ENCODE results near the gene CCDC142.
"Not testable (repeated sequence)": the region's sequence is repeated elsewhere in the genome, so short reads cannot be mapped to it uniquely, and the experiment has no call there.

The CCDC142 gene

DNA sequence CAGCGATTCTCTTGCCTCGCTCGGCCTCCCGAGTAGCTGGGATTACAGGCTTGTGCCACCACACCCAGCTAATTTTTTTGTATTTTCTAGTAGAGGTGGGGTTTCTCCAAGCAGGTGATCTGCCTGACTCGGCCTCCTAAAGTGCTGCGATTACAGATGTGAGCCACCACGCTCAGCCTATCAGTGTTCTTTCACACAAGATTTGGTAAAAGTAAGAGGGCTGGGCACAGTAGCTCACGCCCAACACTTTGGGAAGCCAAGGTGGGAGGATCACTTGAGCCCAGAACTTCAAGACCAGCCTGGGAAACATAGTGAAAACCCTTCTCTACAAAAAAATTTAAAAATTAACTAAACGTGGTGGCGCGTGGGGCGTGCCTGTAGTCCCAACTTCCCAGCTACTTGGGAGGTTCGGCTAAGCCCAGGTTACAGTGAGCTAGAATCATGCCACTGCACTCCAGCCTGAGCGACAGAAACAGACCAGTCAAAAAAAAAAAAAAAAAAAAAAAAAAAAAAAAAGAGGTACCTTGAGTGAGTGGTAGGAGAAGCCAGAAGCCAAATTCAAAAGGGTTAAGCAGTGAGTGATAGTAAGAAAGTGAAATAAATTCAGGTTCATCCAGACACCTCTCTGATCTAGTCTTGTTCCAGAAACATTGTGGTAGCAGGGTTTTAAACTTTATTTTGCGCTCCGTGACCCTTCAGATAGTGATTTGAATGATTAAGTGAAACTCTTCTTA lies 11.3 kb downstream of the CCDC142 start:
- no peak for DNase-seq (ENCODE audit: low read depth)

DNA sequence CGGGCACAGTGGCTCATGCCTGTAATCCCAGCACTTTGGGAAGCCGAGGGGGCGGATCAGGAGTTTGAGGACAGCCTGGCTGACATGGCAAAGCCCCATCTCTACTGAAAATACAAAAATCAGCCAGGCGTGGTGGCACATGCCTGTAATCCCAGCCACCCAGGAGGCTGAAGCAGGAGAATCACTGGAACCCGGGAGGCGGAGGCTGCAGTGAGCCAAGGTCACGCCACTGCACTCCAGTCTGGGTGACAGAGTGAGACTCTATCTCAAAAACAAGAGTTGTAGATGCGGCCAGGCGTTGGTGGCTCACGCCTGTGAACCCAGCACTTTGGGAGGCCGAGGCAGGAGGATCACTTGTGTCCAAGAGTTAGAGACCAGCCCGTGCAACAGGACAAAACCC lies 12.1 kb downstream of the CCDC142 start:
- not testable (repeated sequence) for DNase-seq (ENCODE audit: low read depth)

DNA sequence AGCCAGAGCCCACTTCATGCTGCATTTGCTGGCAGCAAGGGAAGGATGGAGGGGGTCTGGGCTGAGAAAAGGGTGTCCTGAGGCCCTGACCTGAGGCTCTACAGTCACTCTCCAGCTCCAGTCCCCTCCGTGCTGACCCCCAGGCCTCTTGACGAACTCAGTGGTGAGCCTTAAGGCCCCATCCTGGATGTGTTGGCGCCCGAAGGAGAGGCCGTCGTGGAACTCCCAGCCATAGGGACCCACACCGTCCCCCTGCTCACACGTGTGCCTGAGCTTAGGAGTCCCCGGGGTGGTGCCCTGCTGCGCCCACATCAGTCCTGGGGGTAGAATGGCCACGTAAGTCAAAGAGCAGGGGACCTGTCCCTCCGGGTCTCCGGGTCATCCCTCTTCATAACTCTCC lies 18.4 kb downstream of the CCDC142 start:
- DNase-seq (ENCODE audit: low read depth) = no peak

DNA sequence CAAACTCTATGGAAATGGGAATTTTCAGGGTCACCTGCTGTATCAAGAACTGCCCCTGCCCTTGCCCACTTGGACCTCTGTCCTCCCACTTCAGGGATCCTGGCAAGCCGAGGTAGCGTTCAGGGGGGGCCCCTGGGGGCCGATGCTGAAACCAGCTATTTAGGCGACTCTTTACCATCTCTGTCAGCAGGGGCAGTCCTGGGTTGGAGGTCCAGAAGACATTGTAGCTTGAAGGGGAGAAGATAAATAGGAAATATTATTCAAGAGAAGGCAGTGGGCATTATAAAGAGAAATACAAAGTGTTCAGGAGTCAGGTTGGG lies 20.1 kb downstream of the CCDC142 start:
- DNase-seq (ENCODE audit: low read depth) = no peak

DNA sequence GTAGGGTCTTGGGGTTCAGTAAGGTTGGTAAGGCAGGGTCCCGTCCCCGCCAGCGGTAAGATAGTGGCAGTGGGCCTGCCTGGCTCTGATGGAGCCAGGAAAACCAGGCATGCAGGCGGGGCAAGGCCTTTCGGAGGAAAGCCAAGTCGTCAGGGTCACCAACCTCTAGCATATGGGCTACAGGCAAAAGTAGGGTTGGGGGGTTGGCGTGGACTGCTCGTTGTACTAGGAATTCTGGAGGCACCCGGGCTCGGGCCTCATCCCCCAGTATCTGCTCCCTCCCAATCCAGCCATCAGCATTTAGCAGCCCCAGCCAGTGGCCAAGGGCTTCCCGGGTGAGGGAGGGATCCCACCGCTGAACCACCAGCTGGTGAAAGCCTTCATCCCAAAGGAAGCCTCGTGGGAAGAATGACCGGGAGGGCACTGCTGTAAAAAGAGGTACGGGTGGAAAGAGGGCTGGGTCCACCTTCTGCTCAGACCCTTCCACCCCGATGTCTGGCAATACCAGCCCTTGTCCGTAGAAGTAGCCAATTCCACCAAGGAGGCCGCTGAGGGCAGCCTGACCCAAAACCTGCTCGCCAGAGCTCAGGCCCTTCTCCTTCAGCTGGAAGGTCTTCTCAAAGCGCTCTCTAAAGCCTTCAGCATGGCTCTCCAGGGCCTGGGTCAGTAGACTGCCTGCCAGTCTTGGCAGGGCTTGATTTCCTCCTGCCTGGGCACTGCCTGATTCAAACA lies 20.6 kb downstream of the CCDC142 start:
- no peak for DNase-seq (ENCODE audit: low read depth)

DNA sequence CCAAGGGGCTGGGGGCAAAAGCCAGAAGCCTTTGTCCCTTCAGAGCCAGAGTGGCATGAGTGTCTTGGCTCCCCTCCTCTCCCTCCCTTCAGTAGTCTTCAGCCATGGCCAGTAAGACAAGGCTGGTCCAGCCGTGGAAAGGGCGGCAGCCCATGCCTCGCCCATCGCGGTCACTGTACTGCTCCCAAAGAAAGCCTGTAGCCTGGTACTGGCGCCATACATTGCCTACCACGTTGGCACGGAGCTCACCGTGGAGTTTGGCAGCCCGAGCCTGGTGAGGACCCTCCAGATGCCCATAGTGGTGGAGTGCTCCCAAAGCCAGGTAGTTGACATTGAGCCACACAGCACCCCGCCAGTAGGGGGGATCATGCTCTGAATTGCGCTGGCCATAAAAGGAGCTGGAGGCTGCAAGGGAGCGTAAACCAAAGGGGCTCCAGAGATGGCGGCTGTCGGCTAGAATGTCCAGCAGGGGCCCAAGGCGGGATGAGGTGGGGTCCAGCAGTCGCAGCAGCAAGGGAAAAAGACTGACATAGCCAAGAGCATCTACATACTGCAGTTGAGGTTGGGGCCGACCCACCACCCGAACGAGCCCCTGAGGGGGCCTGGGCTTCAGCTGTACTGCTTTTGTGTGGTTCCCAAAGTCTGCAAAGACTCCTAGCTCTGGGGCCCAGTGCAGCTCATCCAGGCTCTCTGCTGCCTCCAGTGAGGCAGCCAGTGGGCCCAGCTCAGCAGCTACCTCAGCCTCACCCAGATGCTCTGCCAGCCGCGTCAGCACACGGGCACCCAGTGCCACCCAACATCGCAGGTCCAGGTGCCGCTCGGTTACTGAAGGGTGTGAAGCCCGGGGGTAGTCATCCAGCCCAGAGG lies 21.4 kb downstream of the CCDC142 start:
- no peak for DNase-seq (ENCODE audit: low read depth)

DNA sequence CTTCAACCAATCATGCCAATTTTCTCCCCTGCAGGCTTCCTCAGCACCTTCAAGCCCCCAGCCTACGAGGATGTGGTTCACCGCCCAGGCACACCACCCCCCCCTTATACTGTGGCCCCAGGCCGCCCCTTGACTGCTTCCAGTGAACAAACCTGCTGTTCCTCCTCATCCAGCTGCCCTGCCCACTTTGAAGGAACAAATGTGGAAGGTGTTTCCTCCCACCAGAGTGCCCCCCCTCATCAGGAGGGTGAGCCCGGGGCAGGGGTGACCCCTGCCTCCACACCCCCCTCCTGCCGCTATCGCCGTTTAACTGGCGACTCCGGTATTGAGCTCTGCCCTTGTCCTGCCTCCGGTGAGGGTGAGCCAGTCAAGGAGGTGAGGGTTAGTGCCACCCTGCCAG lies 22.6 kb downstream of the CCDC142 start:
- not testable (repeated sequence) for DNase-seq (ENCODE audit: low read depth)

DNA sequence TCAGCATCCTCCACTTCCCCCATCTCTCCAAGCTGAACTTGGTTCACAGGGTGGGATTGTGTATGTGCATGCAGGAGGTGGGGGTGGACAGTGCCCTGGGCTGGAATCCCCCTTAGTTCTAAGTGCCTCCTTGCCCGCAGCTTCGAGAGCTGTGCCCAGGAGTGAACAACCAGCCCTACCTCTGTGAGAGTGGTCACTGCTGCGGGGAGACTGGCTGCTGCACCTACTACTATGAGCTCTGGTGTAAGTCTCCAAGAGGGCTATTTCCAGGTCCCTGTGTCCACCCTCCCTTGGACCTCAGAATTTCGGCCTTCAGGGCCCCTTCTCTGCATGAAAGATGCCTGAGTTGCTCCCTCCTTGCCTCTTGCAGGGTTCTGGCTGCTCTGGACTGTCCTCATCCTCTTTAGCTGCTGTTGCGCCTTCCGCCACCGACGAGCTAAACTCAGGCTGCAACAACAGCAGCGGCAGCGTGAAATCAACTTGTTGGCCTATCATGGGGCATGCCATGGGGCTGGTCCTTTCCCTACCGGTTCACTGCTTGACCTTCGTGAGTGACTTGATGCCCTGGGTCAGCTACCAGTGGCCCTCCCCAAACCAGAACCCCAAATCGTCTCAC lies 23.2 kb downstream of the CCDC142 start:
- not testable (repeated sequence) for DNase-seq (ENCODE audit: low read depth)

DNA sequence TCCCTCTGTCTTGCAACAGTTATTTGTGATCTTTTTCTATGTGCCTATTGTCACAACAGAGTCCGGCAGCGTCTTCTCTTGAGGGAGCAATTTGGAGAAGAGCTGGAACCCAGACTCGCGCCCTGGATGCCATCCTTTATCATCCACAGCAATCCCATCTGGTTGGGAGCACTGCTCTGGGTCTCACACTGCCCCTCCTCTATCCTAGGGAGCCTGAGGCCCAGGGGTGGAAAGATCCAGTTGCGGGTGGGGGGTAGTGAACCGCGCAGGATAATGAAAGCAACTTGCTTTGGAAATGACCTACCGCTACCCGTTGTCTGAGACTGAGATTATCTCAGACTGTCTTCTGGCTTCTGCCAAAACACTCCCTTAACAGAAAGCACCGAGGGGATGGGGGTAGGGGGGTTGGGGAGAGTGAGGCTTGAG lies 23.8 kb downstream of the CCDC142 start:
- no peak for DNase-seq (ENCODE audit: low read depth)

DNA sequence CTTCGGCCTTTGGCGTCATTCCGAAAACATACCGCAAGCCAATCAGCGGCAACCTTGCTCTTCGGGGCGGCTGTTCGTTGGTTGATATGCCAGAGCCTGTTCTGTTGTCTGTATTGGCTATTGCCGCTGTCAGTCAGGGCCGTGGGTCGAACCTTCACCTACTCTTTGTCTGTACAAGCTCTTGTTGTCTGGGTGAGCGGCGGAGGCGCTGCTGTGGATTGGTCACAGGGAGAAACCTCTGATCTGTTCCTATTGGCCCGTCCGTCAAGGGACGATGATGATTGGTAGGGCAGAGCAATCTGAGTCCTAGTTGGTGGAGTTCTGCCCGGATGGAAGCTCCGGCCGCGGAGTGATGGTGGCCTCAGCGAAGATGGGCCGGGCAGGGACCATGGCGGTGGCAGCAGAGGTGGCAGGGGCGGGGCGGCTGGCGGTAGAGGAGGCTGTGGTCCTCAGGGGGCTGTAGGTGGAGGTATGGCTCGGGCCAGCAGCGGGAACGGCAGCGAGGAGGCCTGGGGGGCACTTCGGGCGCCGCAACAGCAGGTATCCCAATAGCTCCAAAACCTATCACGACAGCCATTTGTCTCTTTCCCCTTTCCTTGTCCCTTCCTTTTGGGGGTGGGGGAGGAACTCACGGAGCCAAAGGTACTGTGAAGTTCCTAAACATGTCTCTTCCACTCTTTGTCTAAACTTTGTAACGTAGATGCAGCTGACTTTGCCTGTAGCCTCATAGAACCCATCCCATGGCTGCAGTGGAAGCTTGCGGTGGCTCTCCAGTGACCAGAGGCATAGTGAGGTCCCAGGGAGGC lies 24.5 kb downstream of the CCDC142 start, which contains the start of gene WBP1:
Gene WBP1 (plus strand): TSS at position 307 of the 806 bp plus-strand sequence. CDS start 165 bp downstream, at position 472.
- DNase-seq (ENCODE audit: low read depth) = peak; percentile 100

DNA sequence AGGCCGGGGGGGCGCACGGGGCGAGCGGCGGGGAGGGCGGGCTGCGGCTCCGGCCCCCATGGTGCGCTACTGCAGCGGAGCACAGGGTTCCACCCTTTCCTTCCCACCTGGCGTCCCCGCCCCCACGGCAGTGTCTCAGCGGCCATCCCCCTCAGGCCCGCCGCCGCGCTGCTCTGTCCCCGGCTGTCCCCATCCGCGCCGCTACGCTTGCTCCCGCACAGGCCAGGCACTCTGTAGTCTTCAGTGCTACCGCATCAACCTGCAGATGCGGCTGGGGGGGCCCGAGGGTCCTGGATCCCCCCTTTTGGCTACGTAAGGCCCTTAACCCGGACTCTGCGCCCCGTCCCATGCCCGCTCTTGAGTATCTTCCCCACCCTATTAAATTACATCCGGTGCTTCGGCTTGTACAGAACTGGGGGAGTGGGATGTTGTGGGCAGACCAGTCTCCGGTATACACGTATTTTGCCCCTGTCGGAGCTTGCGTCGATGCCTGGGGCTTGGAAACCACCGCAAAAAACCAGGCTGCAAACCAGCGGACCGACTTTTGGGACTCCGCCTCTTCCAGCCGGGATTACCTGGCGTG lies 25.2 kb downstream of the CCDC142 start:
- DNase-seq (ENCODE audit: low read depth) = no peak

DNA sequence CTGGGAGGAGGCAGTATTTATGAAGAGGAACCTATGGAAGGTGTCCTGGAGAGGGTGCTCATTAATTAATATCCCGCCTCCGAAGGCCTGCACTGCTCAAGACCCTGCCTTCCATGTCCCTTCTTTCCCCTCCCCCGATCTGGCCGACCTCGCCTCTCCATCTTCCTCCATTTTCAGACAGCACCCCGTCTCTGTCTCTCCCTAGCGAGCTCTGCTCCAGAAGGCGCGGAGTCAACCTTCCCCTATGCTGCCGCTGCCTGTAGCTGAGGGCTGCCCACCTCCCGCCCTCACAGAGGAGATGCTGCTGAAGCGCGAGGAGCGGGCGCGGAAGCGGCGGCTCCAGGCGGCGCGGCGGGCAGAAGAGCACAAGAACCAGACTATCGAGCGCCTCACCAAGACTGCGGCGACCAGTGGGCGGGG lies 25.7 kb downstream of the CCDC142 start:
- DNase-seq (ENCODE audit: low read depth) = no peak

DNA sequence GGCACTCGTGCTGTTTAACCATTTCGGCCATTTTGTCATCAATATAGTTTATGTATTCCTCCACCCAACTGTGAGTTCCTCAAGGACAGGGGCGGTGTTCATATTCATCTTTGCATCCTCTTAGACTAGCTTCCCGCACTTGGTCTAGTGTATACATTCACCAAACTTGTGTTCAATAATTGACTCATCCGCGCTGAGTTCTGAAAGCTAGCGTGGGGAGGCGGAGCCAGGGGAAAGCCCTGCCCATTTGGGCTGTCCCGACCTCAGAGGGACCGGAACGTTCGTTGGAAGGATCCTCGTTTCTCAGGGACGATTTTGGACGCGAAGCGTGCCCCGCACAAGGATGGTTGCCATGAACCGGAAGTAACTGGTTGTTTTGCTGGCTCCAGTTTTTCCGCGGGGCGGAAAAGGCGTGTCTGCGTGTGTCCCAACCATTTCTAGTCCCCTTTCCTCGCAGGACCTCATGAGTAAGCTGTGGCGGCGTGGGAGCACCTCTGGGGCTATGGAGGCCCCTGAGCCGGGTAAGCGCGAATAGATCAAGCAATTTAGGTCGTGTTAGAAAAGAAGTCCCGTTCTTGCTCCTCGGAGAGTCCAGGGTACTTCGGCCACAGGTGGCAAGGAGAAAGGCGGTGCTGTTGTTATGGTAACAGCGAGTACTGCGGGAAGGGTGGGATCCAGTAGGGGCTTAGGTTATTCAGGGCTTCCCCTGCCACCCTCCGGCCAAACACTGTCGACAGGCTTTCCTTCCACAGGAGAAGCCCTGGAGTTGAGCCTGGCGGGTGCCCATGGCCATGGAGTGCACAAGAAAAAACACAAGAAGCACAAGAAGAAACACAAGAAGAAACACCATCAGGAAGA lies 27.9 kb downstream of the CCDC142 start, which contains the start of gene INO80B:
Gene INO80B (plus strand): TSS at position 434 of the 858 bp plus-strand sequence. CDS start 30 bp downstream, at position 464.
- DNase-seq (ENCODE audit: low read depth) = peak; percentile 93

DNA sequence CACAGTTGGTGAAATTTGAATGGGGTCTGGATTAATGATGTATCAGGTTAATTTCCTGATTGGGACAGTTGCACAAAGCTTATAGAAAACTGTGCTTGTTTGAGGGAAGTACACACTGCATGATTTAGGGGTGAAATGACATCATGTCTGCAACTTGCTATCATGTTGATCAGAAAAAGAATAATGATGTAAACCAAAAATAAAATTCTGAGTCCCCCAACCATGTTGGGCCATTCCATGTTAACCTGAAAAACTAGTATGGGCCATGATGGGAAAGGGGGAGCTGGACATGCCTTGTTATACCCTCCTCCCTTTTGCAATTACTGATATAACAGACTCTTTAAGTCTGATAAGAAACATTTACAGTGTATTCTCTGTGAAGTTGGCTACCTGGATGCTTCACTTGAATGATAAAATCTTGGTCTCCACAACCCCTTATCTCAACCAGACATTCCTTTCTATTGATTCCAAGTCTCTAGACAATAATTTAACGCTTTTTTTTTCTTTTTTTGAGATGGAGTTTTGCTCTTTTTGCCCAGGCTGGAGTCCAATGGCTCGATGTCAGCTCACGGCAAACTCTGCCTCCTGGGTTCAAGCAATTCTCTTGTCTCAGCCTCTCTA lies 32.1 kb downstream of the CCDC142 start:
- no peak for DNase-seq (ENCODE audit: low read depth)

DNA sequence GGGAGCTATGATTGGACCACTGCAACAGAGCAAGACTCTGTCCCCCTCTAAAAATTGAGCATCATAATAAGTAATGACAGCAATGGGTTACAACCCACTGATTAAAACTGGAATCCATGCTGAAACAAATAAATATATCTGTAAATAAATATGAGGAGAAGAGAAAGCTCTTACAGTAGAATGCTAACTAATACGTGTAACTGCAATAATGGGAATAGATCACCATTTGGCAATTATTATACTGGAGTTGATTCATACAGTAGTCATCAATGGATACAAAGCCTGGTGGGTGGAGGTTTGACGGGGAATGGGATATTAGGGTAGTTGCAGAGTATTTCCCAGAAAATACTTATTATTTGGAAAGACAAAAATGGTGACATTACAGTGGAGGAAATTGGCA lies 34.0 kb downstream of the CCDC142 start:
- DNase-seq (ENCODE audit: low read depth) = no peak

DNA sequence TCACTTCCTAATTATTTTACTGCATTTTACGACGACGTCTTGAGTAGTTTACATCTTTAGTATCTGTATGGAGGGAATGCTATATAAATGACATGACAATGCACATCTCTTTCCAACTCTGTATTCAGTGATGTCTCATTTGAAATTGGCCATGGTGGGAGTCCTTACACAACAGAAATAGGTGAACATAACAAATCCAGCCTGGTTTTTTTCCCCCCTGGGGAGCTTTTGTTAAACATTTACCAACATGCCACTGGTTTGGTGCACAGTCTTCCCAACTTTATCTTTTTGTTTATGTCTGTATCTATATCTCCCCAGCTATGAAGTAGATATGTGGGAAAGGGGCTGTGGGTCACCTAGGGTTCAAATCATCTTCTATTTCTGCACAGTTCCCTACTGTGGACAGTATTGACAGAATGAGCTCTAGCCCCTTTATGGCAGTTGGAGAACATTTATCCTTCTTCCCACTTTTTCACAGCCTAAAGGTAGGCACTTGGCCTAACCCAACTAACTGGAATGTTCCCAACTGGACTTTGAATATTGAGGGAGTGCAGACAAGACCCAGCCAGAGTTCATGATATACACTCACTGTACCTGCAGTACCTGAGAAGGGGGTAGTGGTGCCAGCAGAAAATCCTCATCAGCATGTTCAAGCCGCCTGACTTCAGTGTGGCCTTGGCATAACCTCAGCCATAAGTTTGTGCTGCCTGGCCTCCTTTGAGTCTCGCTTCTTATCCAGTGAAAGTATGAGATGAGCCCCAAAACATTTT lies 35.4 kb downstream of the CCDC142 start:
- DNase-seq (ENCODE audit: low read depth) = no peak

DNA sequence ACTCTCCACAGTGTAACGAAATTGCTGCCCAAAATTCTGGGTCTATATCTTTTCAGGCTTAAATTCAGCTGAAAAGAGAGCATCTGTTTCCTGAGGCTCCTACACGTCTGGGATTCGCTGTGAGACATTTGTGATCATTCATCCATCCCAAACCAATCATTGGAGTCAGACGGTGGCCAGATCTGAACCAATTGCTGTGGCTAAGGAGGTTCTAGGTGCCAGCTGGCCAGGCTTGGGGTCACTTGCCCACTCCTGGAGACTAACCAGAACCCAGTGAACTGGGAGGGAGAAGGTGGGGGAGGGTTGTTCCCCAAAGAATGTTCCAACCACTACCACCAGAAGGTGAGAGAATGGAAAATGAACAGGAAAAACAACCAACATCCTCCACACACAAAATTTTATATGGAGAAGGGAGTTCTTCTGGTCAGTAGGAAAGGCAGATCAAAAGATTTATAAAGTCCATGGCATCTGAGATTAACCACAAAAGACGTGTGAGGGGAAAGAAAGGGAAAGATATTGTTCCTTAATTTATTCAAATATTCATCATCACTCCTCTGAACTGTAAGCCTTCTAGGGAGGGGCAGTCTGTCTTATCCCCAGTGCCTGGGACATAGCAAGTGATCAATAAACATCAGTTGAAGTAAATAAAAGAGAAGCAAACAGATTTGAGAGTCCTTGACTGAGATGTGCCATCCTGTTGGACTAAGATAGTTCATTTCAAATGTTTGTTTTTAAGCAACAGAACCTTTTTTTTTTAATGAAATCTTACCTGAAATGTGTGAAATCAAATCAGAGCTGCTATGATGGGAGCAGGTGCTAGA lies 38.1 kb downstream of the CCDC142 start:
- no peak for DNase-seq (ENCODE audit: low read depth)
